ENCODE data around the gene SMG7.
"Not testable (repeated sequence)": the region's sequence is repeated elsewhere in the genome, so short reads cannot be mapped to it uniquely, and the experiment has no call there.

SMG7 gene, protein sequence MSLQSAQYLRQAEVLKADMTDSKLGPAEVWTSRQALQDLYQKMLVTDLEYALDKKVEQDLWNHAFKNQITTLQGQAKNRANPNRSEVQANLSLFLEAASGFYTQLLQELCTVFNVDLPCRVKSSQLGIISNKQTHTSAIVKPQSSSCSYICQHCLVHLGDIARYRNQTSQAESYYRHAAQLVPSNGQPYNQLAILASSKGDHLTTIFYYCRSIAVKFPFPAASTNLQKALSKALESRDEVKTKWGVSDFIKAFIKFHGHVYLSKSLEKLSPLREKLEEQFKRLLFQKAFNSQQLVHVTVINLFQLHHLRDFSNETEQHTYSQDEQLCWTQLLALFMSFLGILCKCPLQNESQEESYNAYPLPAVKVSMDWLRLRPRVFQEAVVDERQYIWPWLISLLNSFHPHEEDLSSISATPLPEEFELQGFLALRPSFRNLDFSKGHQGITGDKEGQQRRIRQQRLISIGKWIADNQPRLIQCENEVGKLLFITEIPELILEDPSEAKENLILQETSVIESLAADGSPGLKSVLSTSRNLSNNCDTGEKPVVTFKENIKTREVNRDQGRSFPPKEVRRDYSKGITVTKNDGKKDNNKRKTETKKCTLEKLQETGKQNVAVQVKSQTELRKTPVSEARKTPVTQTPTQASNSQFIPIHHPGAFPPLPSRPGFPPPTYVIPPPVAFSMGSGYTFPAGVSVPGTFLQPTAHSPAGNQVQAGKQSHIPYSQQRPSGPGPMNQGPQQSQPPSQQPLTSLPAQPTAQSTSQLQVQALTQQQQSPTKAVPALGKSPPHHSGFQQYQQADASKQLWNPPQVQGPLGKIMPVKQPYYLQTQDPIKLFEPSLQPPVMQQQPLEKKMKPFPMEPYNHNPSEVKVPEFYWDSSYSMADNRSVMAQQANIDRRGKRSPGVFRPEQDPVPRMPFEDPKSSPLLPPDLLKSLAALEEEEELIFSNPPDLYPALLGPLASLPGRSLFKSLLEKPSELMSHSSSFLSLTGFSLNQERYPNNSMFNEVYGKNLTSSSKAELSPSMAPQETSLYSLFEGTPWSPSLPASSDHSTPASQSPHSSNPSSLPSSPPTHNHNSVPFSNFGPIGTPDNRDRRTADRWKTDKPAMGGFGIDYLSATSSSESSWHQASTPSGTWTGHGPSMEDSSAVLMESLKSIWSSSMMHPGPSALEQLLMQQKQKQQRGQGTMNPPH

DNA sequence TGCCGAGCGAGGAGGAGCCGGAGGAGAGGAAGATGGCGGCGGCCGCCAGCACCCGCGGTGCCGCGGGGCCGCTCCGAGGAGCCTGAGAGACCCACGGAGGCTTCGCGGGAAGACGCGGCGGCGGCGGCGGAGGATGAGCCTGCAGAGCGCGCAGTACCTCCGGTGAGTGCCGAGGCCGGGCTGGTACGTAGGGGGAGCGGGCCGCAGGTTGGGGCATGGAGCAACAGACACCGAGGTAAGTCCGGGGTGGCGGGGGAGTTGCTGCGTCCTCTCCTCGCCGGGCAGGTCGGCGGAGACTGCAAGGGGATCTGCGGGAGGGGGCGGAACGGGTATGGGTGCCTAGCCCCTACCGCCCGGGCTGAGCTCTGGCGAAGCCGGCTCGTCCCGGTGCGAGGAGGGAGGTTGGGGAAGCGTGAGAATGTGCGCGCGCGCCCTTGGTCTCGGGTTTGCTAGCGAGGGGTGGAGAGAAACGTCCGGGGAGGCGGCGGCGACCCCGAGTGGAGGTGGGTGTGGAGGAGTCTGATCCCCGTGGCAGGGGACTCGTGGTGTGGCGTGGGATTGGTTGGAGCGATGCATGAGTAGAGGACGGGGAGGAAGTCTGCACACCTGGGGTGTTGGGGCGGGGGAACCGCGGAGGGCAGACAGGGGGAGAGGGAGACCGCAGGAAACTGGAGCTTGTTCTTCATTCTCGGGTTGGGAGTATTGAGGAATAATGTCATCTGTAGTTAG lies at the start of gene SMG7:
Gene SMG7 (plus strand): TSS at position 12 of the 729 bp plus-strand sequence. CDS start 122 bp downstream, at position 134.
- no peak for DNase-seq (ENCODE audit: low spot score)

DNA sequence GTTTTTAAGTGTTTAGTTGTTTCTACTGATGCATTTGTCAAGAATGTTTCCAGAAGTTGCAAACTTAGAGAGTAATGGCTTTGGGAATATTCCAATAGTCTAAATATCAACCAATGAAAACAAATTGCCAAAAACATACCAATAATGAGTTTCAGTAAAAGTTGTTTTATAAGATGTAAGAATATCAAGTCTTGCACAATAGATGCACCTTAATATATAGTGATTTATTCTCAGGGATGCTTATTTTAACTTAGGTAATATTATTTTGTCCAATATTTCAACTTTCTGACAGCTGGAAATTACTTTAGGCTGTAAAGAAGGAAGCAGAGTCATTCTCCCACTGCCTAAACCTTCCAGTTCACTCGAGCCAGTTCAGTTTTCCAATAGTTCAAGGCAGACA lies 48.8 kb upstream of the SMG7 start:
- no peak for DNase-seq (ENCODE audit: low spot score)

DNA sequence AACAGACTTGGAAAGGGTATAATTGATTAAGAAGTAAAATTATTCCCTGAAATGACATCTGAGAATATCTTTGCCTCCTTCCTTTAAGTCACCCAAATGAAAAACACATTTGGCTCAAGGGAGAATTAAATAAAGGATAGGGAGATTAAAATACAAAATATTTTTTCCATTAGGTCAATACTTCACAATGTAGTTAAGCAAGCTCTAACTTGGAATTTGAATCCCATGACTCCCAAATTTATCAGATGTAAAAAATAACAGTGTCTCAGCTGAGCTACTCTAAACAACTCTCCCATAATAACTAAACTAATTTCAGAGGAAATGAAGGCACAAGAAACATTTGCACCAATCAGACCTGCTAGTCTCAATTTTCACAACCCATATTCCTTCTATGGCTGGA lies 47.6 kb upstream of the SMG7 start:
- no peak for DNase-seq (ENCODE audit: low spot score)

DNA sequence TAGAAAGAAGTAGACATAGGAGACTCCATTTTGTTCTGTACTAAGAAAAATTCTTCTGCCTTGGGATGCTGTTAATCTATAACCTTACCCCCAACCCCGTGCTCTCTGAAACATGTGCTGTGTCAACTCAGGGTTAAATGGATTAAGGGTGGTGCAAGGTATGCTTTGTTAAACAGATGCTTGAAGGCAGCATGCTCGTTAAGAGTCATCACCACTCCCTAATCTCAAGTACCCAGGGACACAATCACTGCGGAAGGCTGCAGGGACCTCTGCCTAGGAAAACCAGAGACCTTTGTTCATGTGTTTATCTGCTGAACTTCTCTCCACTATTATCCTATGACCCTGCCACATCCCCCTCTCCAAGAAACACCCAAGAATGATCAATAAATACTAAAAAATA lies 44.7 kb upstream of the SMG7 start:
- not testable (repeated sequence) for DNase-seq (ENCODE audit: low spot score)

DNA sequence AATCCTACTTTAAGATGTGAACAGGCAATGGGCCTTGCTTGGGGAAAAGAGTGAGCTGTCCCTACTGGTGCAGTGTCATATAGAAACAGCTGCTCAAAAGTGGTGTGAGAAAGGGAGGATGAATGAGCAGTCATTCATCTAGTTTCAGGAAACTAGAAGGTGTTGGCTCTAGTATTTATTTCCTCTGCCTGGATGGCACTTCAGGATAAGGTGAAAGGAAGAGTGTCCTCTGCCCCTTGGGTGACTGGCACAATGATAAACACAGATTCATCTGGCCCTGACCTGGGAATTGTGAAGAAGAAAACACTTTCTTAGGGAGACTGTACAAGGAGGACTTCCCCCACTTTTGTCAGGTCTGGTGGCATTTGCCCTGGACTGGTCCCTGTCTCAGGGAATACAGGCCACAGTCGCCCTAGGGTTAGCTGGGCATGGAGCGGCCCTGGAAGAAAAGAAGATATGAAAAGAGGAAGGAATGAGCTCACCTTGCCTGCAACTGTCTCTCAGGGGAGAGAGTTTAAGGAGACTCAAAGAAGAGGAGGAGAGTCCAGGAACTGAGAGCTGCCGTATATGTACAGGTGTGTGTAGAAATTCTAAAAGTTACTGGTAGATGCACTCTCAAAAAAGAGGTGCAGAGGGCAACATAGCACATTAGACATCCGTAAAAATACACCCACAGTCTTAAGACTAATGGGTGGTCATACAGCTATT lies 40.3 kb upstream of the SMG7 start:
- no peak for DNase-seq (ENCODE audit: low spot score)

DNA sequence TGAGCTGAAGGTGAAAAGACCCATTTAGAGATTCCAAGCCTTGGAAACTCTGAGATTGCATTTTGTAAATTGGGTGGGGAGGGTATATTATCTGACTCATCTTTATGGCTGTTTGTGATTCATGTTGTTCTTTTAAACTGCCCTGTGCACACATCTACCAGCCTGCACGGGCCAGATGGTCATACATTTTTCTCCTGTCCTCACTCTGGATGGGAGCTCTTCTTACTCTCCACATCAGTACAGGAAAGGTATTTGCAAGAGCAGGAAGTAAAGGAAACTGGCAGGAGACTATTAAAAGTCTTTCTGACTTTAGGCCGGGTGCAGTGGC lies 39.8 kb upstream of the SMG7 start:
- no peak for DNase-seq (ENCODE audit: low spot score)

DNA sequence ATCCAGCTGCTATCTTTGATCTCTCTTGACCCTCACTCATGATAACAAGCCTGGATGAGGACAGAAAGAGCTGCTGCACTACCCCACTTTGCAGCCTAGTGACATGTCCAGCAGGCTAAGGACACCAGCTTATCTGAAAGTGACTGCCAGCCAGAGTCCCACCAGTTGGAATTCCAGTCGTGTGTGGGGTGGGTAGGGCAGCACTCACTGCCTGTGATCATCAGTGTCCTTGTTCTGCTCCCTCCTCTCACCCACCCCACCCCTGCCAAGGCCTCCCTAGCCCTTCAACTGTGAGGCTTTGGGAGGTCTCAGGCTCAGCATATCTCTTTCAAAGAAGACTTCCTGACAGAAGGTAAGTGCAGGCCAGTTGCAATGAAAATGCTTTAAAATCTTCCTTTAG lies 38.6 kb upstream of the SMG7 start:
- no peak for DNase-seq (ENCODE audit: low spot score)

DNA sequence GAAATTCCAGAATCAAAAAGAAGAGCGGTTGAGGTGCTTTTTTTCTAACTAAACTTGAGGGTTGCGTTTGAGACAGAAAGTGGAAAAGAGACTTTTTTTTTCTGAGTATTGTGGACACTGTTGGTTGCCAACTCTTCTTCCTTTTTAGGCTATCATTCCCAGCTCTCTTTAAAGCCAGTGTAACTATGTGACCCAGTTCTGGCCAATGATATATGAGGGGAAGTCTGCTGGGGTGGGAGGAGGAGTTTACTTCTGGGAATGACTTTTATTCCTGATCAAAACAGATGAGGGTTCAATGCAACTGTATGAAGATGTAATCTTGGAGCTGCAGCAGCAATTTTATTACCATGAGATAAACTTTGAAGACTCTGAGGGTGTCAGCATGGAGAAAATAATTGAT lies 36.8 kb upstream of the SMG7 start:
- DNase-seq (ENCODE audit: low spot score): no peak

DNA sequence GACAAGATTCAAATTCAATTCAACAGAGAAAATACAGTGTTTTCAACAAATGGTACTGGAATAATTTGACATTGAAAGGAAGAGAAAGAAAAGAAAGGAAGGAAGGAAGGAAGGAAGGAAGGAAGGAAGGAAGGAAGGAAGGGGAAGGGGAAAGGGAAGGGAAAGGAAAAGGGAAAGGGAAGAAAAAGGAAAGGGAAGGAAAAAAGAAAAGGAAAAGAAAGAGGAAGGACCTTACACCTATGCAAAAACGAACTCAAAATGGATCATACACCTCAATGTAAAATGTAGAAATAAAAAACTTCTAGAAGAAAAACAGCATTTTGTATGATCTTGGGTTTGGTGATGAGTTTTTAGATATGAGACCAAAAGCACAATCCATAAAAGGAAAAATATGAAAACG lies 34.2 kb upstream of the SMG7 start:
- DNase-seq (ENCODE audit: low spot score): no peak

DNA sequence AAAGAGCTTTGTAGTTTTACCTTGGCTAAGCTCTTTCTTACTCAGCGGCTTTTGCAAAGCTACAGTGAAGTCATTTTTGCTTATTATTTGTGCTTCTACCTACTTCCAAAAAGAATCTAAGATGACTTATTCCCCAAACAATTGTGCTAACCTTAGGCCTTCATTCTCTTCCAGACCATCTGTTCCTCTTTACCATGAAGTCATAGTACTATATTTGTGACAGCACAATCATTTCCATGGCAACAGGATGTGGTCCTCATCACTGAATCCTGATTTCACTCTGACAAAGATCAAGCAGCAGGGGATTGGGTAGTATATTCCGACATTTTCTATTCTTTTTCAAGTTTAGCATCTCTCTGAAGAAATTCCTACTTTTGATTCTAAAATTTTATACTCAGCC lies 29.3 kb upstream of the SMG7 start:
- no peak for DNase-seq (ENCODE audit: low spot score)

DNA sequence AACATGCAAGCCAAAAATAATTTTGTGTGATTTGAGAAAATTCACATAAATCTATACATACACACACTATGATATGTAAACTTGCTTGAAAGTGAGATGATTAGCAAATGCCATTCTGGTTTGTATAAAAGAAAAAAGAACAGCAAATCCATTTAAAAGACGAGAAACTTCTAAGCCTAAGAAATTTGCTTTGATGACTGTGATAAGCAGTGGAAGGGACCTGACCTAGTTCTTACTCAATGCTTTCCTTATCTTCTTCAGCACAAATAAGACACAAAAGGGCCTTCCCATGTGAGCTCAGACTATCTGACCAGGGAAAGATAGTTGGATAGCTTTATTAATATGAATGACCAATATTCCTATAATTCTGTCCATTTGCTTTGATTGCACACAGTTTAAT lies 28.8 kb upstream of the SMG7 start:
- DNase-seq (ENCODE audit: low spot score): no peak

DNA sequence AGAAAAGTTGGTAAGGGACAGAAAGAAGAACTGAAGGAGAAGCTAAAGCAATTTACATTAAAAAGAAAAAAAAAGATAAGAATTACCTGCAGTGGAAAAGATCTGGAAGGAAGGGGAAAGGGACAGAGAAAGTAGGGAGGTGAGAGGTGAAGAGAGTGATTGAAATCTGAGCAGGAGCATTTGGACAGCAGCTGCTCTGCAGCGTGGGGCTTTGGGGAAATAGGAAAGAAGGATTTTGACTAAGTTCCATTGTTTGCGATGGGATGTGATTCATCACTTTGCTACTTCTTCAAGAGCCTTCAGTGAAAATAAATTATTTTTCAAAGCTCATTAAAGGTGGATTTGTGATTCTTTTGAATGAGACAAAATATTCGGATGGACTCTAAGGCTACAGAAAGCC lies 28.1 kb upstream of the SMG7 start:
- DNase-seq (ENCODE audit: low spot score): no peak

DNA sequence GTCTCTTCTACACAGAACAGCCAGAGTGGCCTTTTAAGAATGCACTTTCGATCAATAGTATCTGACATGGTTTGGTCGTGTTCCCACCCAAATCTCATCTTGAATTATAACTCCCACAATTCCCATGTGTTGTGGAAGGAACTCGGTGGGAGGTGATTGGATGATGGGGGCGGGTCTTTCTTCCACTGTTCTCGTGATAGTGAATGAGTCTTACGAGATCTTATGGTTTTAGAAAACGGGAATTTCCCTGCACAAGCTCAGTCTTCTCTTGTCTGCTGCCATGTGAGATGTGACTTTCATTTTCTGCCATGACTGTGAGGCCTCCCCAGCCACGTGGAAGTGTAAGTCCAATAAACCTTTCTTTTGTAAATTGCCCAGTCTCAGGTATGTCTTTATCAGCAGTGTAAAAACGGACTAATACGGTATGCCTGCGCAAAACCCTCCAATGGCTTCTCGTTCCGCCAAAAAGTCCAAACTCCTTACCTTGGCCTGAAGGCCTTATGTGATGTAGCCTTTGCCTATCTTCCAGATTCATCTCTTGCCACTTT lies 23.0 kb upstream of the SMG7 start:
- no peak for DNase-seq (ENCODE audit: low spot score)

DNA sequence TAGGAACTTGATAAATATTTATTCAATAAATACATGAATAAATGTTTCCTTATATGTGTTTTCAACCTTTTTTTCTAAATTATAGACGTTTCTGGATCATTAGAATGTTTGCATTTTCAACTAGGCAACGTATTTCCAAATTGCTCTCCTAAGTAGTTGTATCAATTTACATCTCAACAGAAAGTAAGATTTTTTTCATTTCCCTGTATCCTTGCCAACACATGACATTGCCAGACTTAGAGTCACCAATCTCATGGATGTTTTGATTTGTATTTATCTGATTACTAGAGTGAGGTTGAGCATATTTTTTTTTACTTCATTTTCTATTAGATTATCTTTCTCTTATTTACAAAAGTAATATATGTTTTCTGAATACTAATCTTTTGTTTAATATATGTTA lies 22.2 kb upstream of the SMG7 start:
- no peak for DNase-seq (ENCODE audit: low spot score)

DNA sequence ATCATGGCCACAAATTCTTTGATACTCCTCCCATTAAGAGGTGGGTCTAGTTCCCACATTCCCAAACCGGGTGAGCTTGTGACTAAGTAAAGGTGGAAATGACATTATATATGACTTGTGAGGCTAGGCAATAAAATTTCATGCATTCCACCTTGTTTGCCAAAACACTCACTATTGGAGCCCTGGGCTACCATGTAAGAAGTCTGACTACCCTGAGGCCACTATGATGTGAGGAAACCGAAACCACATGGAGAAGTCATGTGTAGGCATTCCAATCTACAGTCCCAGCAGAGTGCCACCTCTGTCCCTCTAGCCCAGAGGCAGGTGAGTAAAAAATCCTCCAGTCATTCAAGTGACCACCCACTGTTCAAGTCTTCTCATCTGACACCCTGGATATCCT lies 17.9 kb upstream of the SMG7 start:
- no peak for DNase-seq (ENCODE audit: low spot score)

DNA sequence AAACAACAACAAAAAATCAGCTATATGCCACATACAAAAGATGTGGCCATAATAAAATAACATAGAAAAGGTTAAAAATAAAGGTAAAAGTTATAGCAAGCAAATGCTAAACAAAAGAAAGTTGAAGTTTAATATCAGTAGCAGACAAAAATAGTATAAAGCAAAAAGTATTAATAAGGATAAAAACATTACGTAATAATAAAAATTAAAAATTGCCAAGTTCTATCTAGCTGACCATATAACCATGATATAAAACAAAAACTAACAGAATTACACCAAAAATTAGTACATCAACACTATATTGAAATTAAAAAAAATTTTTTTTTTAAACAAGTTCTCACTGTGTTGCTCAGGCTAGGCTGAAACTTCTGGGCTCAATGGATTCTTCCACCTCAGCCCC lies 15.5 kb upstream of the SMG7 start:
- DNase-seq (ENCODE audit: low spot score): no peak

DNA sequence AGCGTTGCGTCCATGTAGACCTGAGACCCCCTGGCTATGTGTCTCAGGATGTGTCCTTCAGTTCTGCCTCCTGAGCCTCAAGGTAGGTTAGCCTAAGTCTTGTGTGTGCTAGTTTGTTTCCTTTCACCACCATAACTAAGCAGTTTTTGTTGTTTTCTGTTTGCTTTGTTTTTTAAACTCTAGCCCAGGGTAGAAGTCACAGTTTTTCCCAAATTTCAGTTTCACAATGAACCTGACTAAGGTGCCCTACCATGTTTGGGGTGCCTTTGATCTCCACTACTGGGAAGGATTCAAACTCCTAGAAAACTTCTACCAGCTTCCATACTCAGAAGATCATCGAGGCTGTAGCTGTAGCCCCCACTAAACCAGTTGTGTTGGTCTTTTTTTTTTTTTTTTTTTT lies 14.8 kb upstream of the SMG7 start:
- DNase-seq (ENCODE audit: low spot score): no peak

DNA sequence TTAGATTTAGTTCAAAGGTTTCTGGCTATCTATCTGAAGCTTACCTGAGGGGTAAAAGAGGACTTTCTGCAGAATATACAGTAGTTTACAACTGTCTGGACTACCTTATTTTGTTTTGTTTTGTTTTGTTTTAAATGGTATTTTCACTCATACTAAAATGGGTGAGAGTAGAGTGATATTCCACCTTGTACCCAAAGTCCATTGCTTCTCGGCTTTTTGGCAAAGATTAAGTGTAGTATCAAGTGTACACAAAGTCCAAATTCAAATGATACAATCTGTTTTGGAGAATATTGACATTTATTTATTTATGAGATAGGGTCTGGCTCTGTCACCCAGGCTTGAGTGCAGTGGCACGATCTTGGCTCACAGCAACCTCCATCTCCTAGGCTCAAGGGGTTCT lies 11.7 kb upstream of the SMG7 start:
- no peak for DNase-seq (ENCODE audit: low spot score)

DNA sequence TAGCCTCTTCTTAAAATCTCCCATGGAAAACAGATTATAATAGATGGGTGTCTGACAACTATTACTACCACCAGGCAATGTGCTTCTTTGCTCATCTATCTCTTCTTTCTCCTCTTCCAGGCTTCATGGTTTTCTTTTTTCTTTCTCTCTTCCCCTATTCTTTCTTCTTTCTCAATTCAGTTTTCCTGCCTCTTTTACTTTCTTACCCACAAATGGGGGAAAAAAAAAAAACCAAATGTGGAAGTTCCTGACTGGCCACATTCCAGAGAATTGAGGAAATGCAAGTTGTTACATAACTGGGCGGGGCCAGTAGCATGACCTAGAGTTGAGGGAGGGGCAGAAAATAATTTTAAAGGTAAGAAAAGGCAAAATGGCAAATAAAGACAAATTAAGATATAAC lies 10.9 kb upstream of the SMG7 start:
- no peak for DNase-seq (ENCODE audit: low spot score)

DNA sequence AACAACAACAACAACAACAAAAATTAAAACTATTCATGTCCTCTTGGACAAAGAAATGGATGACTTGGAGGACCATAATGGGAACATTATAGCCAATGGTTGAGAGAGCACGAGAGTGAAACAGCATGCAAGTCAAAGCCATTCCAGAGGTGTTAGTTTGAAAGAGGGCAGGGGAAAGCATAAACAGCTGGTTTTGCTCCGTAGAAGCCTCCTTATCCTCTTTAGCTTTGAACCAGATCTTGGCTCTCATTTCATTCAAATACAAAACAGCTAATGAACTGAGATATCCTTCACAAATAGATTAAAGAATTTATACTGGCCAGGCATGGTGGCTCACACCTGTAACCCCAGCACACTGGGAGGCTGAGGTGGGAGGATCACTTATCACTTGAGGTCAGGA lies 8.7 kb upstream of the SMG7 start:
- DNase-seq (ENCODE audit: low spot score): no peak

DNA sequence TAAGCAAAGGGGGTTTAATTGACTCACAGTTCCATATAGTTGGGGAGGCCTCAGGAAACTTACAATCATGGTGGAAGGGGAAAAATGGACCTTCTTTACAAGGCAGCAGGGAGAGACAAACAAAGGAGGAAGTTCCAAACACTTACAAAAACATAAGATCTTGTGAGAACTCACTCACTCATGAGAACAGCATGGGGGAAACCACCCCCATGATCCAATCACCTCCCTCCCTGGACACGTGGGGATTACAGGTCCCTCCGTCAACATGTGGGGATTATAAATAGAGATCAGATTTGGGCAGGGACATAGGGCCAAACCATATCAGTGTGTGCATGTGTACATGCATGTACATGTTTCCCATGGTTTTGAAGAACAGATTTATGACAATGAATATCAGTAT lies 5.5 kb upstream of the SMG7 start:
- no peak for DNase-seq (ENCODE audit: low spot score)
